WTC11 (cell line): Measurements from ENCODE around the gene BABAM2. TPM values are rescaled to one million over a fixed set of nuclear protein-coding genes. Genes with fewer than 3 reads are reported as not detected.
"Not testable (repeated sequence)": the region's sequence is repeated elsewhere in the genome, so short reads cannot be mapped to it uniquely, and the experiment has no call there.

Experiments used
- ATAC-seq: fragments of 200-7000 bp; cut with Tn5 transposase; 2 replicates; pipeline ENCODE4 v1.10.0; 2021; ENCODE audit warnings: mild to moderate bottlenecking, moderate library complexity
- CTCF ChIA-PET: fragments of 300-600 bp; sonication (Branson Sonifier 250); formaldehyde crosslinking; loops from one replicate; lab custom pipeline; 2021; ENCODE audit warnings: antibody characterized with exemption; lab: Charles Lee
- POLR2A ChIA-PET: fragments of 350-600 bp; sonication (Branson Sonifier 250); formaldehyde crosslinking; loops from one replicate; lab custom pipeline; 2021; ENCODE audit warnings: antibody characterized with exemption; lab: Charles Lee
- DNase-seq: peaks from one replicate; pipeline ENCODE4 v3.0.0; 2021; ENCODE audit warnings: low spot score
- H3K27ac Mint-ChIP-seq: 2 replicates; pipeline ENCODE4 v1.8.0; 2021; ENCODE audit warnings: mixed read lengths
- H3K27me3 Mint-ChIP-seq: 2 replicates; pipeline ENCODE4 v1.8.0; 2021; ENCODE audit warnings: low read depth, mild to moderate bottlenecking, moderate library complexity, mixed read lengths
- H3K36me3 Mint-ChIP-seq: 2 replicates; pipeline ENCODE4 v1.8.0; 2021; ENCODE audit warnings: mixed read lengths
- H3K4me1 Mint-ChIP-seq: 2 replicates; pipeline ENCODE4 v1.8.0; 2022; ENCODE audit warnings: mixed read lengths
- H3K4me3 Mint-ChIP-seq: 2 replicates; pipeline ENCODE4 v1.8.0; 2021; ENCODE audit warnings: mild to moderate bottlenecking, moderate library complexity, mixed read lengths
- H3K9me3 Mint-ChIP-seq: 2 replicates; pipeline ENCODE4 v1.8.0; 2021; ENCODE audit warnings: mixed read lengths
- ATF1 ChIP-seq: sonication (generic); formaldehyde crosslinking; IDR thresholded peaks from 2 replicates; pipeline ENCODE4 v1.8.1; 2023; ENCODE audit warnings: mild to moderate bottlenecking, moderate library complexity, missing genetic modification reagents
- CBFB ChIP-seq: sonication (generic); formaldehyde crosslinking; IDR thresholded peaks from 2 replicates; pipeline ENCODE4 v1.8.1; 2022; ENCODE audit warnings: mild to moderate bottlenecking, low read depth, missing genetic modification reagents
- ESRRA ChIP-seq: sonication (generic); formaldehyde crosslinking; IDR thresholded peaks from 2 replicates; pipeline ENCODE4 v1.8.1; 2022; ENCODE audit warnings: mild to moderate bottlenecking, missing genetic modification reagents, borderline replicate concordance
- GABPB1 ChIP-seq: sonication (generic); formaldehyde crosslinking; IDR thresholded peaks from 2 replicates; pipeline ENCODE4 v1.8.1; 2023; ENCODE audit warnings: mild to moderate bottlenecking, missing genetic modification reagents
- GTF2I ChIP-seq: fragments of 250-450 bp; sonication (Bioruptor Pico); conservative IDR thresholded peaks from 2 replicates; pipeline ENCODE4 v1.4.0; 2021; ENCODE audit warnings: mild to moderate bottlenecking
- HMGA2 ChIP-seq: fragments of 250-450 bp; sonication (Bioruptor Pico); IDR thresholded peaks from 2 replicates; pipeline ENCODE4 v1.4.0; 2021; ENCODE audit warnings: mild to moderate bottlenecking, moderate library complexity
- OVOL2 ChIP-seq: fragments of 250-450 bp; sonication (Bioruptor Pico); IDR thresholded peaks from 2 replicates; pipeline ENCODE4 v1.9.0; 2021; ENCODE audit warnings: mild to moderate bottlenecking, borderline replicate concordance
- PRRX2 ChIP-seq: fragments of 250-450 bp; sonication (Bioruptor Pico); IDR thresholded peaks from 2 replicates; pipeline ENCODE4 v1.8.0; 2021; ENCODE audit warnings: mild to moderate bottlenecking
- SMAD4 ChIP-seq: sonication (generic); formaldehyde crosslinking; IDR thresholded peaks from 2 replicates; pipeline ENCODE4 v1.8.0; 2022; ENCODE audit warnings: mild to moderate bottlenecking, missing genetic modification reagents
- ZNF121 ChIP-seq: sonication (generic); formaldehyde crosslinking; IDR thresholded peaks from 2 replicates; pipeline ENCODE4 v1.8.0; 2023; ENCODE audit warnings: missing genetic modification reagents
- ZNF423 ChIP-seq: fragments of 250-450 bp; sonication (Bioruptor Pico); IDR thresholded peaks from 2 replicates; pipeline ENCODE4 v2.1.2; 2022; ENCODE audit warnings: mild to moderate bottlenecking, moderate library complexity
- ZNF671 ChIP-seq: fragments of 250-450 bp; sonication (Bioruptor Pico); IDR thresholded peaks from 2 replicates; pipeline ENCODE4 v1.8.0; 2021; ENCODE audit warnings: mild to moderate bottlenecking
- total RNA-seq: library from RNA; stranded (reverse); gene quantifications from 3 replicates; pipeline ENCODE4 v1.2.3, GENCODE V29; 2021
- TF ChIP-seq, protein P1 (sequence below): sonication (generic); formaldehyde crosslinking; IDR thresholded peaks from 2 replicates; pipeline ENCODE4 v1.8.1; 2023; ENCODE audit warnings: mild to moderate bottlenecking, missing genetic modification reagents, borderline replicate concordance
- TF ChIP-seq, protein P2 (sequence below): fragments of 250-450 bp; sonication (Bioruptor Pico); IDR thresholded peaks from 2 replicates; pipeline ENCODE4 v1.9.0; 2021; ENCODE audit warnings: moderate library complexity, mild to moderate bottlenecking, inconsistent platforms, borderline replicate concordance
- TF ChIP-seq, protein P3 (sequence below): sonication (generic); formaldehyde crosslinking; conservative IDR thresholded peaks from 2 replicates; pipeline ENCODE4 v1.8.1; 2022; ENCODE audit warnings: mild to moderate bottlenecking, missing genetic modification reagents
- TF ChIP-seq, protein P4 (sequence below): fragments of 250-450 bp; sonication (Bioruptor Pico); IDR thresholded peaks from 2 replicates; pipeline ENCODE4 v2.1.2; 2022; ENCODE audit warnings: mild to moderate bottlenecking, moderate library complexity
- TF ChIP-seq, protein P5 (sequence below): sonication (generic); formaldehyde crosslinking; IDR thresholded peaks from 2 replicates; pipeline ENCODE4 v1.8.1; 2023; ENCODE audit warnings: mild to moderate bottlenecking, missing genetic modification reagents, moderate library complexity

The BABAM2 gene
- total RNA-seq, 1 experiment from 2014 or later = 16.5 TPM

DNA sequence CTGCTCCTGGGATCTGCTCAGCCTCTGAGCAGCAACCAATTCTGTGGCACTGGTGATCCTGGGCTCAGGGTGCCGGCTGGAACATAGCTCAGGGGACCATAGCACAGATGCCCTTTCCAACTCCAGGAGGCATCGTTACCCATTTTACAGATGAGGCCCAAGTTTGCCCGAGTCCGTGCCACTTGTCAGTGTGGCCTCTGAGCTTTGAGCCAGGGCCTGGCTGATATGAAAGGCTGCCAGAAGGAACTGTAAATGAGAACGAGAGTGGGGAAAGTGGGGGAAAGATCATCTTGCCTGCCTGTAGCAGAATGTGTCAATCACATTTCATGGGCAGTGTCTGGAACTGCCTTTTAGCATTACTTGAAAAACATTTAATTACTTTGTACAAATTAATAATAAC lies 478.8 kb downstream of the BABAM2 start (continued):
- TF ChIP-seq, protein P1, sequence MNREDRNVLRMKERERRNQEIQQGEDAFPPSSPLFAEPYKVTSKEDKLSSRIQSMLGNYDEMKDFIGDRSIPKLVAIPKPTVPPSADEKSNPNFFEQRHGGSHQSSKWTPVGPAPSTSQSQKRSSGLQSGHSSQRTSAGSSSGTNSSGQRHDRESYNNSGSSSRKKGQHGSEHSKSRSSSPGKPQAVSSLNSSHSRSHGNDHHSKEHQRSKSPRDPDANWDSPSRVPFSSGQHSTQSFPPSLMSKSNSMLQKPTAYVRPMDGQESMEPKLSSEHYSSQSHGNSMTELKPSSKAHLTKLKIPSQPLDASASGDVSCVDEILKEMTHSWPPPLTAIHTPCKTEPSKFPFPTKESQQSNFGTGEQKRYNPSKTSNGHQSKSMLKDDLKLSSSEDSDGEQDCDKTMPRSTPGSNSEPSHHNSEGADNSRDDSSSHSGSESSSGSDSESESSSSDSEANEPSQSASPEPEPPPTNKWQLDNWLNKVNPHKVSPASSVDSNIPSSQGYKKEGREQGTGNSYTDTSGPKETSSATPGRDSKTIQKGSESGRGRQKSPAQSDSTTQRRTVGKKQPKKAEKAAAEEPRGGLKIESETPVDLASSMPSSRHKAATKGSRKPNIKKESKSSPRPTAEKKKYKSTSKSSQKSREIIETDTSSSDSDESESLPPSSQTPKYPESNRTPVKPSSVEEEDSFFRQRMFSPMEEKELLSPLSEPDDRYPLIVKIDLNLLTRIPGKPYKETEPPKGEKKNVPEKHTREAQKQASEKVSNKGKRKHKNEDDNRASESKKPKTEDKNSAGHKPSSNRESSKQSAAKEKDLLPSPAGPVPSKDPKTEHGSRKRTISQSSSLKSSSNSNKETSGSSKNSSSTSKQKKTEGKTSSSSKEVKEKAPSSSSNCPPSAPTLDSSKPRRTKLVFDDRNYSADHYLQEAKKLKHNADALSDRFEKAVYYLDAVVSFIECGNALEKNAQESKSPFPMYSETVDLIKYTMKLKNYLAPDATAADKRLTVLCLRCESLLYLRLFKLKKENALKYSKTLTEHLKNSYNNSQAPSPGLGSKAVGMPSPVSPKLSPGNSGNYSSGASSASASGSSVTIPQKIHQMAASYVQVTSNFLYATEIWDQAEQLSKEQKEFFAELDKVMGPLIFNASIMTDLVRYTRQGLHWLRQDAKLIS (CRISPR knock-in tag) = no peak
- TF ChIP-seq OVOL2 (CRISPR knock-in tag) = no peak

DNA sequence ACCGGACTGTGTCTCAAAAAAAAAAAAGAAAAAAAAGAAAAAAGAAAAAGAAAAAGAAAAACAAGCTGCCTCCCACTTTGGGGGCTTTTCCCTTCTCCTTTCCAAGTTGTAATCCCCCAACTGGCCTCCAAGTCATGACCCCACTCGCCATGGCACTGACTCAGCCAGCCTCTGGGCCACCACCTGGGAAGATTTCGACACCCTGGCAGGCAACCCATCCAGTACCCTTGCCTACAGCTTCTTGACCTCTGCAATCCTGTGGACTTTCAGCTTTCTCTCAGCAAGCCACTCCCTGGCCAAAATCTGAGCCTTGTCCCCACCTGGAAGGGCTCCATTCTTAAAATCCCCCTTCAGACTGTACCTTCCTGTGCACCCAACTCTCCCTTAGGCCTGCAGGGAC lies 479.8 kb downstream of the BABAM2 start:
- CTCF ChIA-PET = no interaction called here
- no peak overlapping the region for H3K4me3 Mint-ChIP-seq
- no peaks in the 10 kb centered on the region for H3K9me3 Mint-ChIP-seq
- TF ChIP-seq ZNF423 (CRISPR knock-in tag) (no peak), HMGA2 (CRISPR knock-in tag) (no peak), SMAD4 (CRISPR knock-in tag) (no peak), ZNF121 (no peak), ESRRA (no peak)
- TF ChIP-seq, protein P2, sequence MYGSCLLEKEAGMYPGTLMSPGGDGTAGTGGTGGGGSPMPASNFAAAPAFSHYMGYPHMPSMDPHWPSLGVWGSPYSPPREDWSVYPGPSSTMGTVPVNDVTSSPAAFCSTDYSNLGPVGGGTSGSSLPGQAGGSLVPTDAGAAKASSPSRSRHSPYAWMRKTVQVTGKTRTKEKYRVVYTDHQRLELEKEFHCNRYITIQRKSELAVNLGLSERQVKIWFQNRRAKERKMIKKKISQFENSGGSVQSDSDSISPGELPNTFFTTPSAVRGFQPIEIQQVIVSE (CRISPR knock-in tag) = no peak
- TF ChIP-seq, protein P3, sequence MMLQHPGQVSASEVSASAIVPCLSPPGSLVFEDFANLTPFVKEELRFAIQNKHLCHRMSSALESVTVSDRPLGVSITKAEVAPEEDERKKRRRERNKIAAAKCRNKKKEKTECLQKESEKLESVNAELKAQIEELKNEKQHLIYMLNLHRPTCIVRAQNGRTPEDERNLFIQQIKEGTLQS = no peak
- TF ChIP-seq, protein P4, sequence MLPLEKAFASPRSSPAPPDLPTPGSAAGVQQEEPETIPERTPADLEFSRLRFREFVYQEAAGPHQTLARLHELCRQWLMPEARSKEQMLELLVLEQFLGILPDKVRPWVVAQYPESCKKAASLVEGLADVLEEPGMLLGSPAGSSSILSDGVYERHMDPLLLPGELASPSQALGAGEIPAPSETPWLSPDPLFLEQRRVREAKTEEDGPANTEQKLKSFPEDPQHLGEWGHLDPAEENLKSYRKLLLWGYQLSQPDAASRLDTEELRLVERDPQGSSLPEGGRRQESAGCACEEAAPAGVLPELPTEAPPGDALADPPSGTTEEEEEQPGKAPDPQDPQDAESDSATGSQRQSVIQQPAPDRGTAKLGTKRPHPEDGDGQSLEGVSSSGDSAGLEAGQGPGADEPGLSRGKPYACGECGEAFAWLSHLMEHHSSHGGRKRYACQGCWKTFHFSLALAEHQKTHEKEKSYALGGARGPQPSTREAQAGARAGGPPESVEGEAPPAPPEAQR (CRISPR knock-in tag) = no peak
- TF ChIP-seq, protein P1 (CRISPR knock-in tag) = no peak
- H3K27ac Mint-ChIP-seq = no peak overlapping the region
- H3K4me1 Mint-ChIP-seq = peaks cover 10% of the 10 kb centered on the region; the same call in 1 of the 2 replicates
- no peak for ATAC-seq
- no peak for DNase-seq
- POLR2A ChIA-PET = no interaction called here
- H3K36me3 Mint-ChIP-seq = no peaks in the 10 kb centered on the region
- H3K27me3 Mint-ChIP-seq = no peaks in the 10 kb centered on the region

DNA sequence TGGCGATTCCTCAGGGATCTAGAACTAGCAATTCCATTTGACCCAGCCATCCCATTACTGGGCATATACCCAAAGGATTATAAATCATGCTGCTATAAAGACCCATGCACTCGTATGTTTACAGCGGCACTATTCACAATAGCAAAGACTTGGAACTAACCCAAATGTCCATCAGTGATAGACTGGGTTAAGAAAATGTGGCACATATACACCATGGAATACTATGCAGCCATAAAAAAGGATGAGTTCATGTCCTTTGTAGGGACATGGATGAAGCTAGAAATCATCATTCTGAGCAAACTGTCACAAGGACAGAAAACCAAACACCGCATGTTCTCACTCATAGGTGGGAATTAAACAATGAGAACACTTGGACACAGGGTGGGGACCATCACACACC lies 481.2 kb downstream of the BABAM2 start:
- ATAC-seq, POLR2A ChIA-PET, CTCF ChIA-PET: not testable (repeated sequence)

DNA sequence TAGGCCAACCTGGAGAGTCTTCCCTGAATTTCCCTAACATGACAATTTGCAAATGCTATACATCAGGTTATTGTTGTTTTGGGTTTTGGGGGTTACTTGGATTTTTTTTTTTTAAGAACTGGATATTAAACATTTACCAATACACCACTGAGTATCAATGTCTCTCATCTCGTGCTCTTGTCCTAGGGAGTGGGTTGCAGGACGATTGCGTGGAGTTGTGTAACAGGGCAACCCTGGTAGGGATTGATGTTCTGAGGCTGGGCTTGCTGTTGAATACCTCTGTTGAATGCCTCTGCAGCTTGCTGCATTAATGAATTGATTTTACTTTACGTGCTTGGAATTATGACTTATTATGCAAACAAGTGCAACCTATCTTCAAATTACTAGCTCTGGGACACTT lies 483.3 kb downstream of the BABAM2 start:
- ChIA-PET POLR2A (no interaction called here), CTCF (no interaction called here)
- Mint-ChIP-seq H3K27me3 (peaks cover 6% of the 10 kb centered on the region), H3K36me3 (no peaks in the 10 kb centered on the region), H3K4me1 (peaks cover 5% of the 10 kb centered on the region), H3K27ac (no peak overlapping the region), H3K9me3 (no peaks in the 10 kb centered on the region), H3K4me3 (no peak overlapping the region)
- DNase-seq (no peak), ATAC-seq (no peak)
- TF ChIP-seq CBFB (CRISPR knock-in tag) (no peak), PRRX2 (CRISPR knock-in tag) (no peak), ZNF671 (no peak), GABPB1 (CRISPR knock-in tag) (no peak), GTF2I (no peak), ATF1 (CRISPR knock-in tag) (no peak)
- TF ChIP-seq, protein P5, sequence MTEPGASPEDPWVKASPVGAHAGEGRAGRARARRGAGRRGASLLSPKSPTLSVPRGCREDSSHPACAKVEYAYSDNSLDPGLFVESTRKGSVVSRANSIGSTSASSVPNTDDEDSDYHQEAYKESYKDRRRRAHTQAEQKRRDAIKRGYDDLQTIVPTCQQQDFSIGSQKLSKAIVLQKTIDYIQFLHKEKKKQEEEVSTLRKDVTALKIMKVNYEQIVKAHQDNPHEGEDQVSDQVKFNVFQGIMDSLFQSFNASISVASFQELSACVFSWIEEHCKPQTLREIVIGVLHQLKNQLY = no peak

More for the DNA sequence above, 481.2 kb downstream of the BABAM2 start:
- H3K27ac Mint-ChIP-seq, DNase-seq, H3K9me3 Mint-ChIP-seq, H3K27me3 Mint-ChIP-seq, H3K4me3 Mint-ChIP-seq, H3K4me1 Mint-ChIP-seq, H3K36me3 Mint-ChIP-seq: not testable (repeated sequence)
